GM12873 (cell line): ENCODE data around the gene NR2F1.

Experiments used
- CTCF ChIP-seq: IDR thresholded peaks from 2 replicates; pipeline ENCODE4 v1.5.1; 2012; ENCODE audit warnings: low read depth, mild to moderate bottlenecking, moderate library complexity, low read length, control low read depth; ENCODE audit not compliant: insufficient read depth; ENCODE audit errors: missing control alignments

Gene NR2F1

GRCh38 chr5:93582677-93583438 is at the start of gene NR2F1:
Gene NR2F1, plus strand, starts transcription at chr5:93583222. Its CDS starts 1,802 bp downstream, at chr5:93585024.
- no peak for TF ChIP-seq CTCF

GRCh38 chr5:93545872-93546271 is 37.1 kb upstream of the NR2F1 start:
- TF ChIP-seq CTCF, result no peak

GRCh38 chr5:93557021-93557604 is 25.9 kb upstream of the NR2F1 start:
- TF ChIP-seq CTCF, result no peak

- TF ChIP-seq CTCF, result no peak
These were observed 16.9 kb upstream of the NR2F1 start for GRCh38 chr5:93566091-93566490.

GRCh38 chr5:93567424-93567823 is 15.6 kb upstream of the NR2F1 start:
- TF ChIP-seq CTCF, result no peak

GRCh38 chr5:93569300-93570160 is 13.5 kb upstream of the NR2F1 start:
- TF ChIP-seq CTCF, result no peak
